VCaP (cell line): Measurements from ENCODE around the gene LCORL.
"Not testable (repeated sequence)": the region's sequence is repeated elsewhere in the genome, so short reads cannot be mapped to it uniquely, and the experiment has no call there.

ENCODE experiments used
- H3K27ac ChIP-seq: fragments of 450-650 bp; 2 replicates; pipeline ENCODE4 v1.5.1; 2017
- TF ChIP-seq, protein P1 (sequence below): fragments of 450-650 bp; conservative IDR thresholded peaks from 2 replicates; pipeline ENCODE4 v1.5.1; 2017; ENCODE audit warnings: mild to moderate bottlenecking, moderate library complexity

The LCORL gene

DNA sequence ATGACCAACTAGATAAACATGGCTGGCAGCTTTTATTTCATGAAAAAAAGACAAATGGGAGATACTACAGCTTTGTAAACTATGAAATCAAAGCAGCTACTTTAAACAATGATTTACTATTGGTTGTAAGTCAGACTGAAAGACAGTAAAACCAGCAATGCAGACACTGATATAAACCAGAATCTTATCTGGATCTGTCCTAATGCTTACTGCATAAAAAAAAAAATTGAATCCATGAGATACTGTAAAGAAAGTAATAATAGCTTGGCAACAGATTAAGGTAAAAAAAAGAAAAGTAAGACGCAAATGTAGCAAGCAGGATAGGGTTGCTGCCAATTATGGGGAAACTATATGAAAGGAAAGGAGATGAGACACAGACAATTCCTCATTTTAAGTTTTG, 7.3 kb downstream of the LCORL start:
- no peak overlapping the region for H3K27ac ChIP-seq
- TF ChIP-seq, protein P1, sequence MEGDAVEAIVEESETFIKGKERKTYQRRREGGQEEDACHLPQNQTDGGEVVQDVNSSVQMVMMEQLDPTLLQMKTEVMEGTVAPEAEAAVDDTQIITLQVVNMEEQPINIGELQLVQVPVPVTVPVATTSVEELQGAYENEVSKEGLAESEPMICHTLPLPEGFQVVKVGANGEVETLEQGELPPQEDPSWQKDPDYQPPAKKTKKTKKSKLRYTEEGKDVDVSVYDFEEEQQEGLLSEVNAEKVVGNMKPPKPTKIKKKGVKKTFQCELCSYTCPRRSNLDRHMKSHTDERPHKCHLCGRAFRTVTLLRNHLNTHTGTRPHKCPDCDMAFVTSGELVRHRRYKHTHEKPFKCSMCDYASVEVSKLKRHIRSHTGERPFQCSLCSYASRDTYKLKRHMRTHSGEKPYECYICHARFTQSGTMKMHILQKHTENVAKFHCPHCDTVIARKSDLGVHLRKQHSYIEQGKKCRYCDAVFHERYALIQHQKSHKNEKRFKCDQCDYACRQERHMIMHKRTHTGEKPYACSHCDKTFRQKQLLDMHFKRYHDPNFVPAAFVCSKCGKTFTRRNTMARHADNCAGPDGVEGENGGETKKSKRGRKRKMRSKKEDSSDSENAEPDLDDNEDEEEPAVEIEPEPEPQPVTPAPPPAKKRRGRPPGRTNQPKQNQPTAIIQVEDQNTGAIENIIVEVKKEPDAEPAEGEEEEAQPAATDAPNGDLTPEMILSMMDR, result no peak

- TF ChIP-seq, protein P1, result no peak
- H3K27ac ChIP-seq, result no peak overlapping the region
Measured at GRCh38 chr4:18012807-18013462, 8.6 kb downstream of the LCORL start.

DNA sequence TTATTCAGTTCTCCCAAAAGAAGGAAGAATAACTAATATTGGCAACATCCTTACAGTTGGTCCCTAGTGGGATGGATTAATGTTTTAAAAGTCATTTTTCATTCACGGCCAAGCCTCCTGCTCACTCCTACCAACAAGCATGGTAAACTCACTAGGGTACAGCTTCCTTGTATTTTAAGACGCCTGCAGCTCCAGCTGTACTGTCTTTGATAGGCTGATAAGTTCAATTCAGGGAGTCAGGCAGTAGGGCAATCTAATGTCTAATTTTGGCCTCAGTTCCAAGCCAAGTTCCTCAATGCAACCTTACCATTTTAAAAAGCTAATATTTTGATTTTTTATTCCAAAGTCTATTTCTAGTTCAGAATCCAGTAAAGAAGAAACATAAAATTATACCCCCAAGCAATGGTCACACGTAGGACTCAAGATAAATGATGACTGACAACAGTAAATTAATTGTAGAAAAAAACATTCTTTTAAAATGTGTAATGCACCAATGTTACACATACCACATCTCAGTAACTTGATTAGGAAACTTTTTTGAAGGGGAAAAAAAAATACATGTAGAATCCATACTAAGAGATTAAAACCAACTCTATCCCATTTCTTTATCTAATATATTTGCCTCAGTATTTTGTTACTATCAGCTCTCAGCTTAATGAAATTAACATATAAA, 9.3 kb downstream of the LCORL start:
- H3K27ac ChIP-seq, result no peak overlapping the region
- TF ChIP-seq, protein P1, result no peak

GRCh38 chr4:18007625-18008024, 13.9 kb downstream of the LCORL start:
- no peak overlapping the region for H3K27ac ChIP-seq
- TF ChIP-seq, protein P1, result no peak

GRCh38 chr4:18006432-18006831, 15.1 kb downstream of the LCORL start:
- not testable (repeated sequence) for H3K27ac ChIP-seq

- TF ChIP-seq, protein P1, result no peak
- H3K27ac ChIP-seq, result no peak overlapping the region
Measured at GRCh38 chr4:17997129-17997528, 24.4 kb downstream of the LCORL start.

GRCh38 chr4:17995165-17995564, 26.4 kb downstream of the LCORL start:
- TF ChIP-seq, protein P1, result 0 out of 2 replicates have a peak, but pooled peaks have one; percentile 15

GRCh38 chr4:17985832-17986231, 35.7 kb downstream of the LCORL start:
- no peak overlapping the region for H3K27ac ChIP-seq
- TF ChIP-seq, protein P1, result no peak

More at GRCh38 chr4:17995165-17995564, 26.4 kb downstream of the LCORL start:
- H3K27ac ChIP-seq, result no peak overlapping the region
